Ramos (cell line): ENCODE measurements around the gene MLLT3.

Experiments
- in situ Hi-C: fragments of 300-500 bp; cut with MboI; formaldehyde crosslinking; loops from one replicate; pipeline ENCODE4 v1.14.3; 2022; ENCODE audit warnings: low sequenced_read_pairs; ENCODE audit not compliant: unreplicated experiment

MLLT3 gene

DNA sequence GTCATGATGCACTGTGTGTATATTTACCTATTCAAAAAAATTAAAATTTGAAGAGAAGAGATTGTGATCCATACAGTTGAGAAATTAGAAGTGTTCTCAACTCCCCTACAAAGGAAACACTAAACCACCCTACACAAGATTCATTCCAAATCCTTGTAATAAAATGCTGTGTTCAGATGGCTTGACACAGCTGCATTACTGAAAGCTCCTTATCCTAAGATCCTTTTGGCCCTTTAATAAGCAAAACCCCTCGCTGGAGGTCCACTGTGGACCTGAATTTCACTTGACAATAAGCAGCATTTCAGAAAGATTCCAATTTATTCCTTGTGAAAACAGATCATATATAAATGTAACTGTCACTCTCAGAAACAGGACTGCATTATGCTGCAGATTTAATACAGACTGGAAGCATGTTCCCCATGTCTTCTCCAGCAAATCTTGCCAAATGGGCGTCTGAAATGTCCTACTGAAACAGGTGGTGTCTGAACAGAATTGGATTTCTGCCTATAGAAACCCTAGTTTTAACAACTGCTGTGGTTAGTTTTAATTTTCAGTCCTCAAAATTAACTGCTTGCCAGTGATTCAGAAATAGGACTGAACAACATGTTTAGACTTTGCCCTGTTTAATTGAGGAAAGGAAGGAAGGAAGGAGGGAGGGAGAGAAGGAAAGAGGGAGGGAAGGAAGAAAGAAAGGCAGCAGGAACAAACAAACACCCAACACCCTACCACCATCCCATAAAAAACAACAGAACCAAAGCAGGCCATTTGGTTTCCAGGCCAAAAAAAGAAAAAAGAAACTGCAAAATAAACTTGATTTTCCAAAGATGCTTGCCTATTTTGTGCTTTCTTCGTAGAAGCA lies 179.6 kb downstream of the MLLT3 start:
- in situ Hi-C loops, result no loop called here

DNA sequence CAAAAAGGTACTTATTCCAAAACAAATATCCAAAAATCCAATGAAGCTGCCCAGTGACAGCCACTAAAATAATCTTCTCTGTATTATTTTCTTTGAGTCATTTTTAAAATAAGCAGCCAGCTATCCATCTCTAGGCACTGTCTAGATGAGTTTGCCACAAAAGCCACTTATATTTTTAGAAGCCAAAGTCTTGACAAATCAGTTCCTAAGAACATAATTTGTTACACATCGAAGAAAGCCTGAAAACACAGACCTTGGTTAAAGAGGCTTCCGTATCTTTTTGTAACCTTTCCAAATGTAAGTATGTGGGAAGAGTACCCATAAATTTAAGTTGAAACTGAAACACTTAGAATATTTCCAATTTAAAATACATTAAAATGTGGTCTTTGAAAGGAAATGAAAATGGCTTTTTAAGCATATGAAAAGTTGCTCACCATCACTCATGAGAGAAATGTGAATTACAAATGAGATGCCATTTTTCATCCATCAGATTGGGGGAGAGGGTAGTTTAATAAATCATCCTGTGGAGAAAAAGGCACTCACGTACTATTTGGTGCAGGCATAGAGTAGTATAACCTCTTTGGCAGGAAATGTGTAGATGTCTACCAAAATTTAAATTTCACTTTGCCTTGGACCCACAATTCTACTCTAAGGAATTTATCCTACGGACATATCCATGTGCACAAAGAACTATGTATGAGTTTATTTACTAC lies 180.4 kb downstream of the MLLT3 start:
- in situ Hi-C loops, result no loop called here

DNA sequence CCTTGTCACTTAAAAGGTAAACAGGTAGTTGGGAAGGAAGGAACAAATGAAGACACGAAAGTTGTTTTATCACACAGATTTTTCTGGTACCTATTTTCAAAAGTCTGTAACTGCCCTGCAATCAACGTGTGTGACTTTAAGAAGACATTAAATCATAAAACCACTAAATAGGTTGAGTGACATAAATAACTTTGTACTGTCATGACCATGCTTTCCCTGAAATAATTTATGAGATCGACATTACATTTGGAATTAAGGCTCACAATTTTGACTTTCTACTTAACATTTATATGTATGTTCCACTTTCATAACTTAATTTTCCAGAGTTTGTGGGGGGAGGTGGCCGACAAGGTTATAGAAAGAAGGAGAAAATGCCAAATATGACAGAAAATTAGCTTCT lies 181.1 kb downstream of the MLLT3 start:
- in situ Hi-C loops, result no loop called here

DNA sequence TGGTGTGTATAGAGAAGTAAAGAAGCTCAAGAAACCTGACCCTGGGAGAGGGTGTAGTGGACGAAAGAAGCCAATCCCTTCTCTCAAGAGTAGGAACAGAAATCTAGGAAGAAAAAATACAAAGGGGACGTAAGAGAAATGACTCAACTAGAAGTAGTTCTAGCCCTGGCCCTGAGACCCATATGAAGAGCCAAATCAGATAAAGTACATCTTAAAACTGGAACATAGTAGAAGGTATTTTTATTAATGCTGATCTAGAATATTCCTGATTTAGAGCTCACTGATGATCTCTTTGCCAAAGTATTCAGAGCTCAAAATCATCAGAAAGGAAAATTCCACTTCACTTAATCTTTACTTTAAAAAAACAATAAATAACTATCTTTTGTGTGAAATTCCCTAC lies 184.8 kb downstream of the MLLT3 start:
- in situ Hi-C loops, result no loop called here

DNA sequence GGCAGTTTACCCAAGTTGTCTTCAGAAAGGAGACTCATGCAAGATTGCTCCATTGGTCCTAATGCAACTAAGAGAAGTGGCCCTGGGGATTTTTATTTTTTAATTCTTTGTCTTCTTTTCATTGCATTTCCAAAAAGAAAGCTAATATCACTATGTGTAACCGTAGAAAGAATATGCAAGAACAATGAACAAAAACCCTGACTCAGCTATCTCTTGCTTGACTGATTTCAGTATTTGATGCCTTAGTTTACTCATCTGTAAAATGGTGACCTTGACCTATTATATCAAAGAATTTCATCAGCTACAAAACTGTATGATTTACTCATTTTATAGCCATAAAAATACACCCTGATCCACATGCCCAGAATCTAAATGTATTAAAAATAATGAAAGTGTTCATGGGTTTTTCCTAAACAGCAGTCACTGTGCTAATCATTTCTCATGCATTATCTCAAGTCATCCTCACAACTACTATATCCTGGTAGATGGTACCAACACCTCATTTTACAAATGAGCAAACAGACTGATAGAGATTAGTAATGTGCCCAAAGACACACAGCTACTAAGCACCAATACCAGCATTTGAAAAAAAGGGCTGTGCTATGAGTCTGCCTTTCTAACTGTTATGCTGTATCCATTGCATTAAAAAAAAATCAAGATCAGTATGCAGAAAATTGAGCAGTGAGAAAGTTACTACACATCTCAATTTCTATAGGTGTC lies 185.7 kb downstream of the MLLT3 start:
- in situ Hi-C loops, result no loop called here

GRCh38 chr9:20428976-20429375 lies 193.3 kb downstream of the MLLT3 start:
- in situ Hi-C loops, result no loop called here

DNA sequence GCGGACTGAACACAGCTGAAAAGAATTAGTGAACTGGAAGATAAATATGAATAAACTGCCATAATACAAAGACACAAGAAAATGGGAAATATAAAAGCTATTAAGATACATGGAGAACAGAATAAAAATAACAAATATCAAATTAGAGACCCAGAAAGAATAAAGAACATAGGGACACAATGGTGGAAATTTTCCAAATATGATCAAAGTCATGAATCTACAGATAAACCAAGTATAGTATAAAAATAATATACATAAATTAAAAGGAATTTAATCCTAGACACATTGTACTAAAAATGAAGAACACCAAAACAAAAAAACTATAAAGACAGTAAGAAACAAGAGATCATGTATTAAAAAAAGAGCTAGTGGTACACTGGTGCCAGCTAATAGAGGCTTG lies 194.9 kb downstream of the MLLT3 start:
- in situ Hi-C loops, result no loop called here

DNA sequence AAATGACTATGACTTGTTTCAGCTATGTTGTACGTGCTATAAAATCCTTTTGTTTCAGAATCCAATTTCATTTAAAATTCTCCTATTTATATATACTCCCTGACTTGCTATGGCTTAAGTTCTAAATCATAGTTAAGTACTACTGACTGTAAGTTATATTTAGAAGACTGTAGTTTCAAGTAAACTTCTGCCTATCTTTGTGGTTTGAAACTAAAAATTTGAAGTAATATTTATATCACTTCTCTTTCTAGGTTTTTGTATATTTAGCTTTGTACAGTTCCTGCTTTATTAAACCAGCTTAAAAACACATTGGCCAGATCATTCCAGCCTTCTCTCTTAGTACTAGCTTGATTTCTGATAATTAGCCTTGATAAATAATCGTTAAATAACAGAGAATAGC lies 196.3 kb downstream of the MLLT3 start:
- in situ Hi-C loops, result no loop called here

- in situ Hi-C loops, result no loop called here
Observed at GRCh38 chr9:20419533-20419932, 202.8 kb downstream of the MLLT3 start.

GRCh38 chr9:20418485-20418884 lies 203.8 kb downstream of the MLLT3 start:
- in situ Hi-C loops, result no loop called here

DNA sequence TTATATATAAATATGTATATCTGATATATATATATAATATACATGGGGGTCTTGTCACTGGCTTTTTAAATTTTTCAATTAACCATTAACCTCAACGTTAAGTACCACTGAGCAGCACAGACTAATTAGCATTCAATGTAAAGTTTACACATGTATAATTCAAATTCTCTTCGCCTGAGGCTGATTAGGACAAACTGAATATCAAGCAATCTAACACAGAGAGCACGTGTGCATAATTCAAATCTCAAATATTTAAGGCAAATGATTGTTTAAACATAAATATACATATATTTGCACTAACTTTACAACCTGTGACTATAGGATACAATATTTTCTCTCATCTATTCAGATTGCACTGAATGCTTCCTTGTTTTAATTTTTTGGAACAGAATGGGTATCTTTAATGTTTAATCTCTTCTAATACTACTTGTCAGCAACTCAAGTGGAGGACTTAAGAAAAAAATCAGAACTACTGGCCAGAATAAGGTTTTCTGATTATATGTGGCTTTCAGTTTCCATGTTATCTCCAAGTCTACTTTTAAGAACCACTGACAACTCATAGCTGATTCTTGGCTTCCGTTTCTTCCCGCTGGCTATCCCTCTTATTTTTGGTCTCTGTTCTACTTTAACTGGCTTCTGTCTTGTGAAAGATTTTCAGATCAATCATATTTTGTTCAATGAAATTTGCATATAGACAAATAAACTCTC lies 204.8 kb downstream of the MLLT3 start:
- in situ Hi-C loops, result no loop called here

- in situ Hi-C loops, result no loop called here
Observed at GRCh38 chr9:20414150-20414549, 208.1 kb downstream of the MLLT3 start.

GRCh38 chr9:20409321-20410092 lies 212.8 kb downstream of the MLLT3 start:
- in situ Hi-C loops, result no loop called here

DNA sequence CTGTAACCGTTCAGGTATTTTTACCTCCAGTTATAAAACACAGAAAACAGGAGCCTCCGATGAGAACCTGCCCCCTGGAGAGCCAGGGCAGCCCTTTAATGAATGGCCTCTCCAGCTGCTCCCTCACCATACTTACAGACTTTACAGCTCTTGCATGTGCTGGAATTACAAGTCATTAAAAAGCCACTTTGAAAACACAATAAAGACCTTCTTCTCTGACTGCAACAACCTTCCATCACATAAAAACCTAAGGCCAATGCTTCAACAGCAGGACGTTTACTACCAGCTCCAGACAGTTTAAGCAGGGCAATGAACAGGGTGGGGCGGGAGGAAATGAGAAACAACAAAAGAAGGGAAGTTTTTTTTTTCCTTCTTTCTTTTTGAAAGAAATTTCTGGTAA lies 213.8 kb downstream of the MLLT3 start:
- in situ Hi-C loops, result no loop called here

DNA sequence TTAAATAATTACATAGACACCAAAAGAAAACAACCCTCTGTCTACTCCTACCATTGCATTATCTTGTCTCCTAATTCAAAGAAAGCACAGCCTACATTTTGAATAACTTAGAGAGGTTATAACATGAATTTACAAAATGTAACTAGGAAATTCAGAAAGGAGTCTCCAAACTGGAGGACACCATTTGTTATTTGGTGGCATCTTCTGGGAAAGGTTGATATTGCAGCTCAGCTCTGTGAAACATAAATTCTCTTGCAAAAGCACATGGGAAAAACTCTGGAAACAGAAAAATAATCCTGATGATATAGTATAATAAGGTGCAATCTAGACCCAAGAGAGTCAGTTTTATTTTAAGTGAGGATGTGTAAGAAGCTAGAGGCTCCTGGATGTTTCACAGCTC lies 215.3 kb downstream of the MLLT3 start:
- in situ Hi-C loops, result no loop called here

GRCh38 chr9:20406344-20406743 lies 216.0 kb downstream of the MLLT3 start:
- in situ Hi-C loops, result no loop called here

DNA sequence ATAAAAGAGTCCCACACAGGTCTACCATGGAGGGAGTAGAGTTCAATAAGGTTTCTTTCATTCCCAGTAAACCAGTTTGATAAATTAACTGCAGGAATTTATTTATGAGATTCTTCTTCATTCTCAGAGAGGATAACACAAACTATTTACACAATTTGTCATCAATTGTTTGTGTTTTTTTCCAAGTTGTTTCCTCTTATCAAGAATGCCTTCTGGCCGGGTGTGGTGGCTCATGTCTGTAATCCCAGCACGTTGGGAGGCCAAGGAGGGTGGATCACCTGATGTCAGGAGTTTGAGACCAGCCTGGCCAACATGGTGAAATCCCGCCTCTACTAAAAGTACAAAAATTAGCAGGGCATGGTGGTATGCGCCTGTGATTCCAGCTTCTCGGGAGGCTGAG lies 216.7 kb downstream of the MLLT3 start:
- in situ Hi-C loops, result no loop called here

DNA sequence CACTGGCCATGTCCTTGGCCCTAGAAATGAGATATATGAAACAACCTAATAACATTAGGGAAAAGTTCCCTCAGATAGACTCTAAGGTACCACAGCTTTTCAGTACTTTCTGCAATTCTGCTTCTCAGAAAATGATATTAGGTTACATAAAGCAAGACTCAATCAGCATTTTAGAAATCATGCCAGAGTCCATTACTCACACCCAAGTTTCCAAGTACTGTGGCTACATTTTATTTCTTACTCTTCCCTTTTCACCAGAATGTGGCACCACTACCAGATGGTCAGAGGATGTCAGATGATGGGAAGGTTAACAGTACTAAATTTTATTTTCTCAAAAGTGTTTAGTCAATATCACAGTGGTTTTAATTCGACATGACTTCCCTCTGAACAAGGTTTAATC lies 217.2 kb downstream of the MLLT3 start:
- in situ Hi-C loops, result no loop called here

DNA sequence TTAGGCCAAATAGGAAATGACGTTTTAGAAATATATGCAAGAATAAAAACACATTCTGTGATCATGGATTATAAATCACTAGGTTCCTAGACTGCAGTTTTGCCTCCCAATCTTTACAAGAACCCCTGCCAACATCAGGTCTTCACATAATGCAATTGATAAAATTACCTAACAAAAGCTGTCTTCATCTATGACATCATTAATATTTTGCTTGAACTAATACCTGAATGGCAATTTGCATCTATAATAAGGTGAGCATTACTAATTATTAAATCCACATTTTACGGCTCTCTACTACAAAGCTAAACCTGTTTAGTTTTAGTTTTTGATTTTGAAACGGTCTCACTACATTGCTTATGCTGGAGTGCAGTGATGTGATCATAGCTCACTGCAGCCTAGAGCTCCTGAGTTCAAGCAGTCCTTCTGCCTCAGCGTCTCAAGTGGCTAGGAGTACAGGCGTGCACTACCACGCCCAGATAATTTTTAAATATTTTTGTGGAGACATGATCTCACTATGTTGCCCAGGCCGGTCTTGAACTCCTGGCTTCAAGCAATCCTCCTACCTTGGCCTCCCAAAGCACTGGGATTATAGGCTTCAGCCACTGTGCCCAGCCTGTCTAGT lies 218.0 kb downstream of the MLLT3 start:
- in situ Hi-C loops, result no loop called here
